ENCODE results near the gene FOXL1.

The FOXL1 gene

DNA sequence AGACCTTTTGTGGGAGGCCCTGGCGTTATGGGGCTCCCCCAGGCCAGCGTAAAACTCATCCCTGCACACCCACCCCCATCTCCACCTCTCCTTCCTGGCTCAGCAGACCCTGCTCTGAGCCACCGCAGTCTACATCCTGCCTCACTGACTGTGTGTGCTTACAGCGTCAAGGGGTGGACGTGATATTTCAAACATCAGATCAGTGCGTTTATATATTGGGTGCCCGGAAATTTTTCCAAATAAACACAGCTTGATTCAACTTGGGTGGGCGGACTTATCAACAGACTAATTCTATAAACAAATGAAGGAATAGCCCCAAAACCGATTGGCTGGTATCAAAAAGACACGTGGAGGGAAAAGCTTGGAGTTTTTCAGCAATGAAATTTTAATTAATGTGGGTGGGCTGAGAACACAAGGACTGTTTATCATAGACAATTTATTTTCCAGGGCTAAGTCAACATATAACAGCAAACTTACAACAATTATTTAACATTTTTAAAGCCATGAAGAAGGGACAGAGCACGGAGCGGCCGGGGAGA, at the start of gene FOXL1:
Gene FOXL1 (plus strand): TSS at position 489 of the 539 bp plus-strand sequence. CDS start 175 bp downstream, outside the sequence.
- DNase-seq (ENCODE audit: low read depth), result no peak

DNA sequence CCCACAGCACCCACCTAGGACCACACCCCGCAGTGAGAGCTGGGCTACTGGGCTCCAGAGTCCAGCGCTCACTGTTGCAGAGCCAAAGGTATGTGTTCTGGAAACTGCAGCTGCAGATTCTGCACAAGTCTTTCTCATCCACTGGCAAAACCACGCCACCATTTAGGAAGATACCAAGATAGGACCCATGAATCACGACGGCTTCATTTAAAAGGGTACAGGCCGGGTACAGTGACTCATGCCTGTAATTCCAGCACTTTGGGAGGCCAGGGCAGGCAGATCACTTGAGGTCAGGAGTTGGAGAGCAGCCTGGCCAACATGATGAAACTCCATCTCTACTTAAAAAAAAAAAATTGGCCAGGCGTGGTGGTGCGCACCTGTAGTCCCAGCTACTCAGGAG, 49.2 kb upstream of the FOXL1 start:
- no peak for DNase-seq (ENCODE audit: low read depth)

DNA sequence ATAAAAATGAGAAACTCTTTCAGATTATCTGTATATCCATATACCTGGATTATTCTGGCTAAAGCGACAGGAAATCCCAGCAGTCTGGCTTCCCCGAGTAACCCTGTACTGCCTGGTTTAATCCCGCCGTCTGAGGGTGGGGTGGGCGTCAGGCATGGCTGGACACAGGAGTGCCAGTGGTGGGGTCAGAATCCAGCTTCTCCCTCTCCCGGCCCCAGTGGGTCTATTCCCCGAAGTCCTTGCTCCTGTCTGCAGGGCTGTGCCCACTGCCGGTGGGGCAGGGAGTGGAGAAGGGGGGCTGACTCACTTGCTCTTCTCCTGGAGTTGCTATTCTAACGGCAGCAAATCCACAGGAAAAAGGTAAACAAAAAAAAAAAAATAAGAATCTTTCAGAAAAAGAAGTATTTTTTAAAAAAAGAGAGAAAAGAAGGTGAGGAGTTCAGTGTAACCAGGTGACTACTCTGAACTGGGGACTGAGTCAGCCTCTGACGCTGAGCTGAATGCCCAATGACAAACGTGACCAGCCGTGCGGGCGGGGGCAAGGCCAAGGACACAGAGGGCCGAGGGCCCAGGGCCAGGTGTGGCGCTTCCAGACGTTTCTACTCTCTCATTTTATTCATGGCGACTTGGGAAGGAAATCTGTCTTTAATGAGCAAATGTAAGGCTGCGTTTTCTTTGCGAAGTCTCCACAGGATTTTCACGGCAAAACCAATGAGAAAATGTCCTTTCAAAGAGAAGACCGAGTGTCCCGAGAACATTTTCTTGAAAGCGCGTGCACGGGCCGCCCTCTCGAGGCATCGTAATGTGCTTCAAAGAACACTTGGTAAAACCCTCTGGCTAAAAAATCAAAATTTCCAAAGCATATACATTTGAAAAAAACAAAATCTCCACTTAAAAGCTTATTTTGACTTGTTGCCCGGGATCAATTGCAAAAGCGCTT, 47.8 kb upstream of the FOXL1 start:
- no peak for DNase-seq (ENCODE audit: low read depth)

DNA sequence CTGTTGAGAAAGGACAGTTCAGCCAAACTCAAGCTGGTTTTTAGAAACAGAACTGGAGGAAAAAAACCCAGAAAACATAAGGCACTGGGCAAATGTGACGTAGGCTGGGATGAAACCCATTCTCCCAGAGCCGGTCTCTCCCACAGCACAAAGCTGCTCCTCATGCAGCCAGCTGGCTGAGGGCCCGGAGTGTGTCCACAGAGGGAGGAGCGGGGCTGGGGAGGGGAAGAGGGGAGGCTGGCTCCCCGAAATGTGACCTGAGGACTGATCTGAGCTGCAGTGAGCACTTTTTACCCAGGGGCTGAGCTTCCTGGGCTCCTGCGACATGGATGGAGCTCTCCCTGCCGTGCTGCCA, 47.2 kb upstream of the FOXL1 start:
- no peak for DNase-seq (ENCODE audit: low read depth)

DNA sequence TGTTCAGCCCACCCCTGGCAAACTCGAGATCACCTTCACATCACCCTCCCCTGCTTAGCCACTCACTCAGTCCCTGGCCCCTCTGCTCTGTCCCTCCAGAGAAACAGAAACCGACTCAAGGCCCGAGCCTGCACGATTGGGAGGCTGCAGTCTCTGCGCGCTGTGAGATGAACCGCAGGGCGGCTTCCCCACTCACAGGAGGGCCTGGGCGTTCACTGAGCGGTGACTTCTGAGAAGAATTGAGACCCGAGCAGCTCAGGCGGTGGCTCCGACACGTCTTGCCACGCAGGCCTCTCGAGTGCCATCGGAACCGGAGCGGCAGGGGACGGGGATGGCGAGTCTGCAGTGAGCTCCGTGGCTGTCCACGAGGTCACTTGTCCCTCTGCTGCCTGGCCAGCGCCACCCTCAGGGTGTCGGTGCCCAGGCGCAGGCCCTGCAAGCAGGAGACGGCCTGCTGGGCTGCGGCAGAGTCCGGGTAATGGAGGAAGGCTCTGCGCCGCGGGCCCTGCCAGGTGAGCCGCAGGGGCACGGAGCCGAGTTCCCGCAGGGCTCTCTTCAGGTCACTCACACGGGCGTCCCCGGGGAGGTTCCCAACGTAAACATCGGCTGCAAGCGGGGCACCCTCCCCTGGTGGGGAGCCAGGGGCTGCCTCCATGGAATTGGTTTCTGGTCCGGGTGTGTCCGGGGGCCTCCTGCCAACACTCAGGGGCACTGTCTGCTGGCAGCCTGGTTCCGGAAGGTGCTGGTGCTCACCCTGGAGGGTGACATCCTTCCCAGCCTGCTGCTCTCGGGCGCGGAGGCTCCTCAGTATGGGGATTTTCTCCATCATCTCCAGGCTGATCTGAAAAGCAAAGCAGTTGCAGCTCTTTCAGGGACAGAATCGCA, 46.5 kb upstream of the FOXL1 start:
- no peak for DNase-seq (ENCODE audit: low read depth)

DNA sequence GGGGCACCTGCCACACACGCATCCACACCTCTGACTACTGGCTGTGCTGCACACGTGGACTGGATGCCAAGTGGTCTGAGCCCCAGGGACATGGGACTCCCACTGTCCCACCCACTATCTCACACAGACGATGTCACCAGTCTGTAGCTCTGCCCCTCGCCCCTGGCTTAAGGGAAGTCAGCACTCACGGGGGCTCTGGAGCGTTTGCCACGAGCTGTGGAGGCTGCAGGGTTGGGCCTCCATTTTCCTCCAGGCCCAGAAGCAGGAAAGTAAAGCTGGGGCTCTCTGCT, 45.9 kb upstream of the FOXL1 start:
- DNase-seq (ENCODE audit: low read depth), result no peak

DNA sequence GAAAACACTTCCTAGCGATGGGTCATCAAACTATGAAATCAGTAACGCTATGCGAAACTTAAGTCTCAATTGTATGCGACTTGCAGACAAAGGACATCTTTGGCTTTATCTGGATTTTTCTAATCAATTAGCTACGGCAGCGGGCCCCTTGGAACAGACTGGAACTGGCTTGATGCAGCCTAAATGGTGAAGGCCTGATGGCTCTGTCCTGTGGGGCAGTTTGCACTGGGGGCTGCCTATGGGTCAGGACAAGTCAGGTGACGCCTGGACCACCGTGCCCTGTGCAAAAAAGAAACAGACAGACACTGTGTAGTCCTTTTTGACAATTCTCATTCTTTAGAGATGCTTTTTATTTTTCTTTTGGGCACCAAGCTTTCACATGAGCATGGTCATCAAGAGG, 45.3 kb upstream of the FOXL1 start:
- DNase-seq (ENCODE audit: low read depth), result no peak

DNA sequence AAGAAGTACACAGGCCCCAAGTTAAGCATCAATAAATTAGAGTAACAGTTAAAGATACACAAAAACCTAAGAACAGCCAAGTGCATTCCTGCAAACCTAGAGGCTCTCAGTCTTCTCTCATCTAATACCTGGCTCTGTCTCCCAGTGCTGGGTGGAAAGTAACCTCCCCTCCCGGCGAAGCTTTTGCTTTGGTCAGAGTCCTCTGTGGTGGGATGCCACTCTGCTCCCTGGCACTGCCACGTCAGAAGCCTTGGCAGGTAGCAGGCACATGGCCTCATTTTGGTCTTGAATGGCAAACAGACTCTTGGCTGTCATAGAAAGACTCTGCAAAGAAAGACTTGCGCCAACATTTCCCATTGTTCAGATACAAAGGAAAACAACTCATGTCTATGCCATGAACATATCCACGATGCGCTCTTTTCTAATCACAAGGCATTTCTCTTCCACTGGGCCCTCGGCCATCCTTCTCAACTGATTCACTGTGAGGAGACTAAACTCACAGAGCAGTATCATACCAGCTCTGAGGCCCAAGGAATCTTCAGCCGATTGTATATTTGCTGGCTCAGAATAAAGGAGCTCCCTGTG, 44.5 kb upstream of the FOXL1 start:
- no peak for DNase-seq (ENCODE audit: low read depth)

DNA sequence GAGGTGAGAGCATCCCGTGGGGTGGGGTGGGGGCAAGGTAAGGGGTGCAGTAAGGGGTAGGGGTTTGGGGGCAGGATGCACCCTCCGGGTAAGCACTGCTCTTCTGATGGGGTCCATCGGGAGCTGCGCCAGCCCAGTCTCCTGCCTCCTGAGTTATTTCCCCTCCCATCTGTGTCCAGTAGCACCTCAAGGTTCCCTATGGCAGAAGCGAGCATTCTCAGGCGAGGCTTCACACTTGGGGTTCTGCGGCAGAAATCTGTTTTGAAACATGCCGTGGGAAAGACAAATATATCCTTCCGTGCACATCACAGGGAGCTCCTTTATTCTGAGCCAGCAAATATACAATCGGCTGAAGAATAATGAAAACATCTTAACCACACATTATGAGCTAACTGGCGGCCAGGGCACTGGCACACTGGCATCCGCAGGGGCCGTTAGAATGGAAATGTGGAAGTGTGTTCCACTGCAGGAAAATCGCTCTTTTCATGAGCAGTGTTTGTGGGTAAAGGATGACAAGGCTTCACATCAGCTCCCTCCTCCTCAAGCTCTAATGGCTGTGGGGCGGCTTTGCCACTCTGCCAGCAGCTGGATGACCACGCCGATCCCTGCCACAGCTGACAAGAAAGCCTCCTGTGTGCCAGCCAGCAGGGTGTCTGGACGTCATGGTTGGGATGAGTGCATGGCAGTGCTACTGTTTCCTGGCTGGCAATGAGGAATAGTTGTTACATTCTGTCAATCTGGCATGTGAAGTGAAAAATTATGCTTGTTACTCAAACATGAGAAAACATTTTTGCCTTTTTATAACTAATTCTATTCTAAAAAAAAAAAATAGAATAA, 43.4 kb upstream of the FOXL1 start:
- no peak for DNase-seq (ENCODE audit: low read depth)

DNA sequence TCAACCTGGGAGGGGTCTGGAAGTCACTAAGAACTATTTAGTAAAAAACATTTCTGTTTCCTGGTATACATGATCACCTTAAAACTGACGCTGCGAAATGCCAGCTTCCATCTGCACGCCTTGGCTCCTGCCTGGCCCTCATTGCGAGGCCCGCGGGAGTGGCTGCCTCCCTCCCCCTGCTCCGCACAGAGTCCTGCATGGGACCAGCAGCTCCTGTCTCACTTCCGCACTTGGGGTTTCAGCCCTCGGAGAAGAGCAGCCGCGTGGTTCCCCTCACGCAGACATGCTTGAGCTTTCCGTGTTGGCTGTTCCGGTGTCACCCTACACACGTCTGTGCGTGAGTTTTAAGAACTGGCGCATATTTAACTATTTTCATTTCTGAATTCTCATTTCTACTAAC, 41.7 kb upstream of the FOXL1 start:
- DNase-seq (ENCODE audit: low read depth), result no peak

DNA sequence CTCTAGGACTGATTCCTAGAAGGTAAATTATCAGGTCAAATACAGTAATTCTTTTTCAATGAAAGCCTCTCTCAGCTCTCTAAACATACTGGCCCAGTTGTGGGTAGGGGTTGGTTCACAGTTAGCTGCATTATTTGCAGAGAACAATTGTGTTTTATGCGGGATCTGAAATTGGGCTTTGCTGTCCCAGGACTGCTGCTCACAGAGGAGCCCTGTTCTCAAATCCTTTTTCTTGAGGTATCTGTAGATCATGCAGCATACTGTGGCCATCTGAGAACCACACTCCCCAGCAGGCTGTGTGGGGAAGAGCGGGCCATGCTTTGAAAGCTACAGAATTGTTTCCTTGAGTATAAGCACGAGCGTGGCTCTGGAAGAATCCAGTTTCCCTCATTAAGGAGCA, 40.9 kb upstream of the FOXL1 start:
- no peak for DNase-seq (ENCODE audit: low read depth)

DNA sequence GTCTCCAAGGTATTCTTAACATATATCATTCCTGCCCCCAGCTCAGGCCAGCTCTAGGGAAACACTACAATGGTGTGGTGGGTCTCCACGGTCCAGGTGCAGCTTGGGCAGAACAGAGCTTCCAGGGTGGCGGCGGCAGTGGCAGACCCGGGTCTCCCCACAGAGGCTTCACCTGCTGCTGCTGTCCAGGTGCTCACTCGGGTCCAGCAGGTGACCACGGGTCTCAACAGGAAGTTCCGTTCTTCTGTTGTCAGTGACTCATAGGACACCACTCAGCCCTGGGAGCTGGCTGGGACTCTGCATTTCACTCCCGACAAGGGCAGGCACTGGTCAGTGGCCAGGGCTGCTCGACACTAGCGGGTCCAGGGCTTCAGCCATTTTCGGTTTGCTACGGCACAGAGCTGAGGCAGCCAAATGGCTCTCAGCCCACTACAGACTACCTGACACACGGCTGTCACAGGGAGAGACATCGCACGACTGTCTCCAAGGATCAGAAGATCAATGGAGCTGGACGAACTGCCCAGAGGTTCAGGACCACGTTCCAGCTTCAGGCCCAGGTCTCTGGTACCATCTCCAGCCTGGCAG, 40.1 kb upstream of the FOXL1 start:
- no peak for DNase-seq (ENCODE audit: low read depth)

DNA sequence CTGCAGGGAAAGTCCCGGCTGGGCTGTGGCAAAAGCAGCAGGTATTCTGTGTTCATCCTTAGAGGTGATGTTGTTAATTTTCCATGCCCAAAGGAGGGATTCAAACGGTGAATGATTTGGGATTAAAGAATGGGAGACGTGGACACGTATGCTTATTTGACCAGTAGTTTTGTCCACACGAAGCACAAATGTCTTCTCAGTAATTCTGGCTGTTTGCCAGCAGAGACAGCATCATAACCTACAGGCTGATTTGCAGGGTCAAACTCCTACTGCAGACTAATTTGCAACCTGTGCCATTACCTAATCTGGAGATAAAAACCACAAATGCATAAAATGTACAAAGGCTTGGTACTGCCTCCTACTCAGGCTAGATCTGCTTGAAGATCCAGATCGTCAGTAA, 37.5 kb upstream of the FOXL1 start:
- no peak for DNase-seq (ENCODE audit: low read depth)

DNA sequence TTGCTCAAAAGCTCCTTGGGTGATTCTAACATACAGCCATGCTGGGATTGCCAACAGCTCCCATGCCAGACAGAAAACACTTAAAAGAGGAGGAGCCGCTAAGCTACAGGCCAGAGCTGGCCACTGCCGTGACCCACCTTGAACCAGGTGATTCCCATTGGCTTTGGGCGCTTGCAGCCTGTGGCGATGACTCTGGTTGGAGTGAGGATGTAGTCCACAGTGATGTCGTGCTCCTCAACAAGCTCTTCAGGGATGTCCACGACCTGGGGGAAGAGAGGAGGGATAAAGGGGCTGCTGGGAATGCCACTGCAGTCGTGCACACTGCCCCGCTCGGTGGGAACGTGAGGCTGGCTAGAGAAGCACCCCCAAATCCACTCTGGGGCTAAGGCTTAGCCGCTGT, 36.8 kb upstream of the FOXL1 start:
- DNase-seq (ENCODE audit: low read depth), result no peak

DNA sequence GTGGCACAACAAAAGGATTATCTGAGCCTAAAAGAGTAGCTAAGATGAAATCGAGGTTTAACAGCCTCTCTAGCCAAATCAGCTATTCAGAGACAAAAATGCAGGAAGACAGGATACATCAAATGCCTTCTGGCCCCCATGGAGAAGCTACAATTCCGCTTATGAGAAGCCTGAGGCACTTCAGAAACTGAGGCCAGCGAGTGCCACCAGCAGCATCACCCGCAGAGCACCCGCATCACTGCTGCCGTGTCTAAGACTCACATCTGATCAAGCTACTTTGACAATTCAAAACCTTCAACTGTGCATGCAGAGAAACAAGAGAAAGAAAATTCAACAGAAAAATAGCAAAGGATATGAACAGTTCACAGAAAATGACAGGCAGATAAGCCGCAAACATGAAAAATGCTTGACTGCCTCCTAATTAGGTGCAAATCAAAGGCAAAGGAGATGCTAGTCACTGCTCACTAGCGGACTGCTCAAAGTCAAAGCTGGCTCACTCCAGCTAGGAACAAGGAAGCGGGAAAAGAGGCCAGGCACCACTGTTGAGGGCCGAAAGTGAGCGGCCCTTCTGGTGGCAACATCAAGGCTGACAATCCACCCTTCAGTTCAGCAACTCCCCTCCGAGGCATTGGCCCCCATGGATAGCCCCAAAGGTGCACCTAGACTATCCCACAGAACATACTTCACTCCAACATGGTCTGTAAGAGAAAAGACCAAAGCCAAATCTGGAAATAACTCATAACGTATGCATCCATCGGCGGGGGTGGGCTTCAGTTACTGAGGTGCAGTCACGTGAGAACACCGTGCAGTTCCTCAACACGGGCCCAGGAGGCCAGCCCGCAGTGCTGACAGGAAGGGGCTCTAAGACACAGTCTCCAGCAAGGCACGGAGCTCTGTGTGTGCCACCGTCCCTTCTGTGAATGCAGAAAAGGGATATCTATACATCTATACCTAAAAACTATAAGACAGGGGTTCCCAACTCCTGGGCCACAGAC, 35.3 kb upstream of the FOXL1 start:
- no peak for DNase-seq (ENCODE audit: low read depth)

DNA sequence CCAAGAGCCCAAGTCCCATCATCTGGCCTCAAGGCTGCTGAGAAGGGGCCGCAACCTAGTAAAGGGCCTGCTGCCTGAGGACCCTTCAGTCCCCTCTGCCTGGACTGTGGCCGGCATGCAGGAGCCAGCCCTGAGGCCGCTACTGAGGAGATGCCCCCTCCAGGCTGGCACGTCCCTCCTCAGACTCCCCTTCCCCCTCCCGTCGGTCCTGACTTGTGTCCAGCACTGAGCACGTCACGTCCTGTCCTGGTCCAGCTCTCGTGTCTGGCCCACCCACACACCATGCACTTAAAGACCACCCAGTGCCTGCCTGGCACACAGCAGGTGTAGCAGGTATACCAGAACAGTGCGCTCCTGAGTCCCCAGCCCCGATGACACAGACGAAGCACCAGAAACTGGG, 32.9 kb upstream of the FOXL1 start:
- DNase-seq (ENCODE audit: low read depth), result no peak

DNA sequence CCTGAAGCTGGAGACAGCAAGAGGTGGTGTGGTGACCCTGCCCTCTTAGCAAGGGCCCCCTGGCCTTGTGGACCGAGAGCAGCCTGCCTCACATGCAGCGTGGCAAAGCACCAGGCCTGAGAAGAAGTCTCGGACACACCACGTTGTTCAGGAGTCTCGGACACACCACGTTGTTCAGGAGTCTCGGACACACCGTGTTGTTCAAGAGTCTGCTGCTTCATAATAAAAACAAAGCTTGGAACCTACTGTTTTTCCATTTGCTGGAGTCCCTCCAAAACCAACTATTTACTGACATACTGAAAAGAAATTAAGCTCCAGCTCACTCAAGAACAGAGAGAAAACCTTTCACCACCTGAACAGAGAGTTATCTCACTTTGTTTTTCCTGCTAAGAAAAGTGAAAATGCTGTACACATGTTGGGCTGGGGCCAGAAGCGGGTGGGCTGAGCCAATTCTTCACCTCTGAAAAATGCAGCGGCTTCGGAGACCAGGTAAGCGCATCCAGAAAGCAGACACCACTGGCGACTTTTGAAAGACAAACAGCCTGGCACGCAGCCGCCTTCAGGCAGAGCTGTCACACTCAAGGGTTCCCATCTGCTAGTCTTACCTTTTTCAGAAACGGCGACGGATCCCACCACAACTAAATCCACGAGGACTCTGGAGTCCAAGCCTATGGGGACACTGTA, 32.3 kb upstream of the FOXL1 start:
- DNase-seq (ENCODE audit: low read depth), result no peak

DNA sequence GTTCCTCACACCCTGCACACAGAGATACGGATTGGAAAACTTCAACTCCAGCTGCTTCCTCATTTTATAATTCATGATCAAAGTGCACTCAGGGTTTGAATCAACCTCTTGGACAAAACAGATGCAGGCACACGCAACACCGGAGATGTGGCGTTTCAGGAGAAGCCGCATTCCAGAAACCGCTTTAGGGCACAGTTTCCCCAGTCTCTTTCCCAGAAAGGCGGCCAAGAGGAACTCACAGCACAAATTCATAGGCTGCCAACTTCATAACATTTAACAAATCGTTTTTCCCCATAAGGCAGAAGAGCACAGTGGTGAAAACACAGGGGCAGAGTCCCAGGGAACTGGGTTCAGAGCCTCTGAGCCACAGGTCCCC, 31.7 kb upstream of the FOXL1 start:
- no peak for DNase-seq (ENCODE audit: low read depth)

DNA sequence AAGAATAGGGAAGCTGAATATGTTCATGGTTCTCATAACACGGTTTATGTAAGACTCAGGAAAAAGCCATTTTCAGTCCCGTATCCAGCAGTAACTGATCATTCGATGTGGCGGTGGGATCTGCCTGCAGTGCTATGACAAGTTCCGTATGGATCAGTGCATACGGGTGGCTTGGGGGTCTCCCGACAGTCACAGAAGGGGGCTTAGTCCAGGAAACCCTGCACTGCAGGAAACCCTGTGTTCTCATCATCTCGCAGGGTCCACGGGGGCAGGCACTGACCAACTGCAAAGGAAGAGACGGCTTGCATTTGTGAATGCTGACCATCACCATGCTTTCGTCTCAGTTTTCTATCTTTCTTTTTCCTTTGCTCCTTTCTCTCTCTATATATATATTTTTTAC, 31.1 kb upstream of the FOXL1 start:
- no peak for DNase-seq (ENCODE audit: low read depth)

Measured in activated T-cell treated with anti-CD3 and anti-CD28 coated beads for 24 hours (primary cell).